Gastrocnemius medialis (tissue), 4 donors: Measurements from ENCODE around the gene AEBP1.

Experiments
- POLR2A ChIP-seq, 2 donors: fragments of 450-650 bp; IDR thresholded peaks; one replicate each; pipeline ENCODE4 v1.6.1; 2017; ENCODE audit warnings: antibody characterized with exemption in 2 of 2, mild to moderate bottlenecking in 2 of 2, moderate library complexity in 2 of 2
- TF ChIP-seq, protein P1 (sequence below), 5 experiments: fragments of 450-650 bp in 3 of 5; fragments of 200-600 bp in 2 of 5; sonication (generic) in 2 of 5; IDR thresholded peaks in 4 of 5; conservative IDR thresholded peaks in 1 of 5; 1 replicate in 4 of 5; 2 replicates in 1 of 5; pipeline ENCODE4 v1.5.1; 2016 to 2019; ENCODE audit warnings: antibody characterized with exemption in 5 of 5, mild to moderate bottlenecking in 3 of 5, moderate library complexity in 3 of 5

GRCh38 chr7:44151956-44152355, 47.8 kb downstream of the AEBP1 start:
- TF ChIP-seq, protein P1, sequence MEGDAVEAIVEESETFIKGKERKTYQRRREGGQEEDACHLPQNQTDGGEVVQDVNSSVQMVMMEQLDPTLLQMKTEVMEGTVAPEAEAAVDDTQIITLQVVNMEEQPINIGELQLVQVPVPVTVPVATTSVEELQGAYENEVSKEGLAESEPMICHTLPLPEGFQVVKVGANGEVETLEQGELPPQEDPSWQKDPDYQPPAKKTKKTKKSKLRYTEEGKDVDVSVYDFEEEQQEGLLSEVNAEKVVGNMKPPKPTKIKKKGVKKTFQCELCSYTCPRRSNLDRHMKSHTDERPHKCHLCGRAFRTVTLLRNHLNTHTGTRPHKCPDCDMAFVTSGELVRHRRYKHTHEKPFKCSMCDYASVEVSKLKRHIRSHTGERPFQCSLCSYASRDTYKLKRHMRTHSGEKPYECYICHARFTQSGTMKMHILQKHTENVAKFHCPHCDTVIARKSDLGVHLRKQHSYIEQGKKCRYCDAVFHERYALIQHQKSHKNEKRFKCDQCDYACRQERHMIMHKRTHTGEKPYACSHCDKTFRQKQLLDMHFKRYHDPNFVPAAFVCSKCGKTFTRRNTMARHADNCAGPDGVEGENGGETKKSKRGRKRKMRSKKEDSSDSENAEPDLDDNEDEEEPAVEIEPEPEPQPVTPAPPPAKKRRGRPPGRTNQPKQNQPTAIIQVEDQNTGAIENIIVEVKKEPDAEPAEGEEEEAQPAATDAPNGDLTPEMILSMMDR (IDR thresholded peaks at IDR 0.05 in 4 of 5, conservative IDR thresholded peaks at IDR 0.05 in 1 of 5): no peak
- no peak for TF ChIP-seq POLR2A (IDR thresholded peaks at IDR 0.05)
